Activated T-cell treated with anti-CD3 and anti-CD28 coated beads for 48 hours (primary cell): Measurements from ENCODE around the gene BPTF.
"Not testable (repeated sequence)": the region's sequence is repeated elsewhere in the genome, so short reads cannot be mapped to it uniquely, and the experiment has no call there.

Experiments
- DNase-seq: peaks from one replicate; pipeline ENCODE4 v3.0.0-alpha.2; 2020; ENCODE audit warnings: low read depth

The BPTF gene

GRCh38 chr17:67833946-67834631 lies 8.8 kb downstream of the BPTF start:
- no peak for DNase-seq

- DNase-seq: no peak
Measured at GRCh38 chr17:67834634-67835033, 9.3 kb downstream of the BPTF start.

- DNase-seq: no peak
Measured at GRCh38 chr17:67836205-67836987, 11.1 kb downstream of the BPTF start.

- no peak for DNase-seq
Measured at GRCh38 chr17:67837965-67838364, 12.7 kb downstream of the BPTF start.

GRCh38 chr17:67838538-67838937 lies 13.2 kb downstream of the BPTF start:
- DNase-seq: no peak

GRCh38 chr17:67841992-67842391 lies 16.7 kb downstream of the BPTF start:
- no peak for DNase-seq

GRCh38 chr17:67842648-67843047 lies 17.3 kb downstream of the BPTF start:
- no peak for DNase-seq

GRCh38 chr17:67845374-67845773 lies 20.1 kb downstream of the BPTF start:
- DNase-seq: no peak

- not testable (repeated sequence) for DNase-seq
Measured at GRCh38 chr17:67848189-67848588, 22.9 kb downstream of the BPTF start.

GRCh38 chr17:67848846-67849245 lies 23.5 kb downstream of the BPTF start:
- DNase-seq: not testable (repeated sequence)

GRCh38 chr17:67850991-67851631 lies 25.8 kb downstream of the BPTF start:
- DNase-seq: no peak

- no peak for DNase-seq
Measured at GRCh38 chr17:67853703-67854102, 28.4 kb downstream of the BPTF start.

GRCh38 chr17:67854378-67854777 lies 29.1 kb downstream of the BPTF start:
- DNase-seq: no peak

GRCh38 chr17:67855504-67856324 lies 30.4 kb downstream of the BPTF start:
- no peak for DNase-seq

GRCh38 chr17:67856402-67856801 lies 31.1 kb downstream of the BPTF start:
- DNase-seq: not testable (repeated sequence)

GRCh38 chr17:67862614-67863217 lies 37.4 kb downstream of the BPTF start:
- no peak for DNase-seq

GRCh38 chr17:67863624-67864247 lies 38.4 kb downstream of the BPTF start:
- DNase-seq: no peak

- DNase-seq: no peak
Measured at GRCh38 chr17:67865438-67865837, 40.1 kb downstream of the BPTF start.

GRCh38 chr17:67867591-67867990 lies 42.3 kb downstream of the BPTF start:
- no peak for DNase-seq

GRCh38 chr17:67868176-67868575 lies 42.9 kb downstream of the BPTF start:
- no peak for DNase-seq

- DNase-seq: no peak
Measured at GRCh38 chr17:67879662-67880061, 54.4 kb downstream of the BPTF start.
